Astrocyte (in vitro differentiated cells and primary cell): ENCODE results near the gene PGLYRP4. TPM values are rescaled to one million over a fixed set of nuclear protein-coding genes. Genes with fewer than 3 reads are reported as not detected.

Experiments
- DNase-seq: peaks from one replicate; pipeline ENCODE4 v3.0.0-alpha.2; 2010; ENCODE audit warnings: low read depth
- FAIRE-seq: peaks from 2 replicates; lab custom pipeline; 2011; peaks lifted over from hg19 to GRCh38; lab: Jason Lieb, UNC
- H2AFZ ChIP-seq: 2 replicates; pipeline ENCODE4 v1.6.0; 2012; ENCODE audit warnings: low read depth, low read length, inconsistent platforms
- H3K27ac ChIP-seq: 2 replicates; pipeline ENCODE4 v1.5.1; 2011; ENCODE audit warnings: low read depth, low read length, inconsistent platforms
- H3K27me3 ChIP-seq: 2 replicates; pipeline ENCODE4 v1.6.0; 2011; ENCODE audit warnings: low read length, inconsistent platforms; ENCODE audit not compliant: insufficient read depth
- H3K36me3 ChIP-seq: 2 replicates; pipeline ENCODE4 v1.5.1; 2011; ENCODE audit warnings: low read length, inconsistent platforms; ENCODE audit not compliant: insufficient read depth
- H3K4me1 ChIP-seq: 2 replicates; pipeline ENCODE4 v1.5.1; 2011; ENCODE audit warnings: low read length, inconsistent platforms; ENCODE audit not compliant: insufficient read depth
- H3K4me2 ChIP-seq: 2 replicates; pipeline ENCODE4 v1.6.0; 2012; ENCODE audit warnings: low read length, inconsistent platforms
- H3K4me3 ChIP-seq: 2 replicates; pipeline ENCODE4 v1.5.1; 2011; ENCODE audit warnings: low read depth, mild to moderate bottlenecking, low read length, inconsistent platforms; ENCODE audit not compliant: insufficient read depth
- H3K79me2 ChIP-seq: 2 replicates; pipeline ENCODE4 v1.6.0; 2012; ENCODE audit warnings: mild to moderate bottlenecking, low read length, inconsistent platforms; ENCODE audit not compliant: insufficient read depth
- H3K9ac ChIP-seq: 2 replicates; pipeline ENCODE4 v1.6.0; 2012; ENCODE audit warnings: mild to moderate bottlenecking, low read length, inconsistent platforms
- H3K9me3 ChIP-seq: 2 replicates; pipeline ENCODE4 v1.5.1; 2012; ENCODE audit warnings: low read depth, mild to moderate bottlenecking, low read length, inconsistent platforms; ENCODE audit not compliant: insufficient read depth
- H4K20me1 ChIP-seq: 2 replicates; pipeline ENCODE4 v1.6.0; 2012; ENCODE audit warnings: low read length, inconsistent platforms; ENCODE audit not compliant: insufficient read depth
- H3K27ac Mint-ChIP-seq: one replicate; pipeline ENCODE4 v1.8.0; 2021; ENCODE audit warnings: mild to moderate bottlenecking, mixed read lengths; ENCODE audit not compliant: unreplicated experiment
- H3K27me3 Mint-ChIP-seq: one replicate; pipeline ENCODE4 v1.8.0; 2021; ENCODE audit warnings: low read depth, mixed read lengths; ENCODE audit not compliant: unreplicated experiment
- H3K36me3 Mint-ChIP-seq: one replicate; pipeline ENCODE4 v1.8.0; 2021; ENCODE audit warnings: low read depth, mixed read lengths; ENCODE audit not compliant: unreplicated experiment
- H3K4me1 Mint-ChIP-seq: one replicate; pipeline ENCODE4 v1.8.0; 2021; ENCODE audit warnings: low read depth, mixed read lengths; ENCODE audit not compliant: unreplicated experiment
- H3K4me3 Mint-ChIP-seq: one replicate; pipeline ENCODE4 v1.8.0; 2021; ENCODE audit warnings: mild to moderate bottlenecking, moderate library complexity, mixed read lengths; ENCODE audit not compliant: unreplicated experiment
- H3K9me3 Mint-ChIP-seq: one replicate; pipeline ENCODE4 v1.8.0; 2021; ENCODE audit warnings: mild to moderate bottlenecking, mixed read lengths; ENCODE audit not compliant: unreplicated experiment
- EZH2 ChIP-seq: IDR thresholded peaks from 2 replicates; pipeline ENCODE4 v1.6.1; 2012; ENCODE audit warnings: mild to moderate bottlenecking, low read length, inconsistent platforms; ENCODE audit not compliant: insufficient read depth
- total RNA-seq: library from RNA; stranded (reverse); gene quantifications from 2 replicates; pipeline ENCODE4 v1.2.1, GENCODE V29; 2021
- TF ChIP-seq, protein P1 (sequence below): IDR thresholded peaks from 2 replicates; pipeline ENCODE4 v1.5.1; 2011; ENCODE audit warnings: low read depth, mild to moderate bottlenecking, inconsistent platforms, low read length, moderate library complexity; ENCODE audit not compliant: insufficient read depth

The PGLYRP4 gene
- total RNA-seq, 1 donor from 2014 or later = not detected

- Histone ChIP-seq H3K4me3 (no peak overlapping the region), H3K79me2 (no peaks in the 10 kb centered on the region), H3K4me2 (no peak overlapping the region), H3K9ac (no peak overlapping the region), H3K4me1 (no peaks in the 10 kb centered on the region), H4K20me1 (no peaks in the 10 kb centered on the region), H3K36me3 (no peaks in the 10 kb centered on the region), H3K27me3 (no peaks in the 10 kb centered on the region), H3K27ac (no peak overlapping the region), H2AFZ (no peak overlapping the region), H3K9me3 (no peaks in the 10 kb centered on the region)
- H3K36me3 Mint-ChIP-seq = peaks cover 1% of the 10 kb centered on the region
- TF ChIP-seq EZH2 = no peak
- TF ChIP-seq, protein P1, sequence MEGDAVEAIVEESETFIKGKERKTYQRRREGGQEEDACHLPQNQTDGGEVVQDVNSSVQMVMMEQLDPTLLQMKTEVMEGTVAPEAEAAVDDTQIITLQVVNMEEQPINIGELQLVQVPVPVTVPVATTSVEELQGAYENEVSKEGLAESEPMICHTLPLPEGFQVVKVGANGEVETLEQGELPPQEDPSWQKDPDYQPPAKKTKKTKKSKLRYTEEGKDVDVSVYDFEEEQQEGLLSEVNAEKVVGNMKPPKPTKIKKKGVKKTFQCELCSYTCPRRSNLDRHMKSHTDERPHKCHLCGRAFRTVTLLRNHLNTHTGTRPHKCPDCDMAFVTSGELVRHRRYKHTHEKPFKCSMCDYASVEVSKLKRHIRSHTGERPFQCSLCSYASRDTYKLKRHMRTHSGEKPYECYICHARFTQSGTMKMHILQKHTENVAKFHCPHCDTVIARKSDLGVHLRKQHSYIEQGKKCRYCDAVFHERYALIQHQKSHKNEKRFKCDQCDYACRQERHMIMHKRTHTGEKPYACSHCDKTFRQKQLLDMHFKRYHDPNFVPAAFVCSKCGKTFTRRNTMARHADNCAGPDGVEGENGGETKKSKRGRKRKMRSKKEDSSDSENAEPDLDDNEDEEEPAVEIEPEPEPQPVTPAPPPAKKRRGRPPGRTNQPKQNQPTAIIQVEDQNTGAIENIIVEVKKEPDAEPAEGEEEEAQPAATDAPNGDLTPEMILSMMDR = no peak
- no peak overlapping the region for H3K27ac Mint-ChIP-seq
- peaks cover 40% of the 10 kb centered on the region for H3K27me3 Mint-ChIP-seq
- H3K4me3 Mint-ChIP-seq = no peak overlapping the region
- no peak for DNase-seq
- no peaks in the 10 kb centered on the region for H3K9me3 Mint-ChIP-seq
- H3K4me1 Mint-ChIP-seq = no peaks in the 10 kb centered on the region
- FAIRE-seq = no peak
These were observed 7.9 kb upstream of the PGLYRP4 start for GRCh38 chr1:153356392-153357075.

DNA sequence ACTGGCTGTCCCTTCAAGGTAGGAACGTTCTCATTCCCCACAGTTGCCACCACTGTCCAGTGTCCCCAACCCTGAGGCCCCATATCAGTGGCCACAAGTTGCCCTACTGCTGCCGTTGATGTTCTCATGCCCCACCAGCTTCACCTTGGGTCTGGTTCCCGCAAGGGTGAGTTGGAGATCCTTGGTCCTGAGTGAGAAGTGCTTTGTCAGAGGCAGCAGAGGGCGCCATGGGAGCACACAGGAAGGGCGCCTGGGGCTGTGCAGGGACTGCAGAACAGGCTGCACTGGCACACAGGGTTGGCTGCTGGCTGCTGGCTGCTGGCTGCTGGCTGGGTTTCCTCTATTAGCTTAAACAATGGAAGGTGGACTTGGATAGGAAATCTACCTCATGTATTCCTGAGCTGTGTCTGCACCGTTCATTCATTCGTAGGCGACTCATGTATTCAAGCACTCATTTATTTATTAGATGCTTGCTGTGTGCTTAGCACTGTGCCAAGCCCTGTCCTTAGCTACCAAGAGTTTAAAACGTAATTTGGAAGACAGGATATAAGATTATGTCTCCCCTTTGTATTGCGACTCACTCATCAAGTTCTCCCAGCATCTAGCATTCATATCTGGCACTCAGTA, 6.9 kb upstream of the PGLYRP4 start:
- TF ChIP-seq EZH2 = no peak
- TF ChIP-seq, protein P1 = peak; percentile 24
- Histone ChIP-seq H3K36me3 (no peaks in the 10 kb centered on the region), H3K27me3 (peaks cover 5% of the 10 kb centered on the region), H4K20me1 (no peaks in the 10 kb centered on the region), H3K4me1 (no peaks in the 10 kb centered on the region), H2AFZ (no peak overlapping the region), H3K4me2 (no peak overlapping the region), H3K79me2 (no peaks in the 10 kb centered on the region), H3K9ac (no peak overlapping the region), H3K27ac (no peak overlapping the region), H3K4me3 (no peak overlapping the region), H3K9me3 (no peaks in the 10 kb centered on the region)
- Mint-ChIP-seq H3K27ac (no peak overlapping the region), H3K9me3 (no peaks in the 10 kb centered on the region), H3K4me3 (no peak overlapping the region), H3K36me3 (peaks cover 1% of the 10 kb centered on the region), H3K27me3 (peaks cover 34% of the 10 kb centered on the region), H3K4me1 (no peaks in the 10 kb centered on the region)
- DNase-seq (peak; percentile 25), FAIRE-seq (no peak)
